AG04450 (cell line): ENCODE data around the gene PRMT7. TPM values are rescaled to one million over a fixed set of nuclear protein-coding genes. Genes with fewer than 3 reads are reported as not detected.

ENCODE experiments used
- CTCF ChIA-PET: fragments of 300-600, 350-600 bp; formaldehyde crosslinking; extraction: SDS; loops from one replicate; lab custom pipeline; 2022; ENCODE audit warnings: antibody characterized with exemption, inconsistent platforms; lab: Charles Lee
- POLR2A ChIA-PET: fragments of 350-600 bp; formaldehyde crosslinking; extraction: SDS; loops from one replicate; lab custom pipeline; 2021; ENCODE audit warnings: antibody characterized with exemption, inconsistent platforms; lab: Yijun Ruan, JAX
- DNase-seq: peaks from one replicate; pipeline ENCODE4 v3.0.0-alpha.2; 2011; ENCODE audit warnings: low read depth, low spot score
- H3K27ac ChIP-seq: one replicate; pipeline ENCODE4 v1.5.1; 2012; ENCODE audit warnings: low read depth, low read length, control low read depth
- H3K27me3 ChIP-seq: one replicate; pipeline ENCODE4 v1.6.0; 2012; ENCODE audit warnings: low read length; ENCODE audit not compliant: control insufficient read depth, insufficient read depth
- H3K4me3 ChIP-seq: 2 replicates; pipeline ENCODE4 v1.5.1; 2011; ENCODE audit warnings: mild to moderate bottlenecking, low read depth, low read length, control low read depth
- H3K9me3 ChIP-seq: 2 replicates; pipeline ENCODE4 v1.5.1; 2012; ENCODE audit warnings: low read length; ENCODE audit not compliant: control insufficient read depth, insufficient read depth
- polyA plus RNA-seq: library from polyadenylated mRNA; depleted of rRNA; stranded (reverse); fragments of >200 nt; gene quantifications from 2 replicates; pipeline ENCODE4 v1.2.3, GENCODE V29; 2011
- TF ChIP-seq, protein P1 (sequence below): IDR thresholded peaks from 2 replicates; pipeline ENCODE4 v1.5.1; 2011; ENCODE audit warnings: low read depth, low read length, control low read depth, inconsistent platforms

Gene PRMT7
- polyA plus RNA-seq, 1 experiment: 32.4 TPM

DNA sequence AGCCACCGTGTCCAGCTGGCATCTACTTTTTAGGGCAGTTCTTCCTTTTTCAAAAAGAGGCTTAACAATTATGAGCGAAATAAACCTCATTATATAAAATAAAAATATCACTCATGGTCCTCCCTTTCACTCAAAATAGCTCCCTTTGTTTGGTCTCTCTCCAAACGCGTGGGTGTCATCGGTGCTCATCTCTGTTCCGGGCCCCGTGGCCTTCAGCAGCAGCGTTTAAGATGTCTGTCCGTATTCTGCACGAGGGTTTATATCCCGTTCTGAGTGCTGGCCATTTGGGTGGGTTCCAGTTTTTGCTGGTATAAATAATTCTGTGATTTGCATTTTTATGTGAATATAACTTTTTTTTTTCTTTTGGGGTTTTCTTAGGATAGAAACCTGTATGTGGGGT is 33.4 kb downstream of the PRMT7 start:
- ChIA-PET POLR2A (no interaction called here), CTCF (interaction anchor here (0.7 kb wide), 1 partner anchor 15 kb away, joined by 3 read pairs; no protein-coding TSS in a partner anchor)
- no peak for DNase-seq
- TF ChIP-seq, protein P1, sequence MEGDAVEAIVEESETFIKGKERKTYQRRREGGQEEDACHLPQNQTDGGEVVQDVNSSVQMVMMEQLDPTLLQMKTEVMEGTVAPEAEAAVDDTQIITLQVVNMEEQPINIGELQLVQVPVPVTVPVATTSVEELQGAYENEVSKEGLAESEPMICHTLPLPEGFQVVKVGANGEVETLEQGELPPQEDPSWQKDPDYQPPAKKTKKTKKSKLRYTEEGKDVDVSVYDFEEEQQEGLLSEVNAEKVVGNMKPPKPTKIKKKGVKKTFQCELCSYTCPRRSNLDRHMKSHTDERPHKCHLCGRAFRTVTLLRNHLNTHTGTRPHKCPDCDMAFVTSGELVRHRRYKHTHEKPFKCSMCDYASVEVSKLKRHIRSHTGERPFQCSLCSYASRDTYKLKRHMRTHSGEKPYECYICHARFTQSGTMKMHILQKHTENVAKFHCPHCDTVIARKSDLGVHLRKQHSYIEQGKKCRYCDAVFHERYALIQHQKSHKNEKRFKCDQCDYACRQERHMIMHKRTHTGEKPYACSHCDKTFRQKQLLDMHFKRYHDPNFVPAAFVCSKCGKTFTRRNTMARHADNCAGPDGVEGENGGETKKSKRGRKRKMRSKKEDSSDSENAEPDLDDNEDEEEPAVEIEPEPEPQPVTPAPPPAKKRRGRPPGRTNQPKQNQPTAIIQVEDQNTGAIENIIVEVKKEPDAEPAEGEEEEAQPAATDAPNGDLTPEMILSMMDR: no peak
- Histone ChIP-seq H3K9me3 (no peaks in the 10 kb centered on the region; the same call in 1 of the 2 replicates), H3K27me3 (no peaks in the 10 kb centered on the region), H3K4me3 (no peak overlapping the region), H3K27ac (no peak overlapping the region)

DNA sequence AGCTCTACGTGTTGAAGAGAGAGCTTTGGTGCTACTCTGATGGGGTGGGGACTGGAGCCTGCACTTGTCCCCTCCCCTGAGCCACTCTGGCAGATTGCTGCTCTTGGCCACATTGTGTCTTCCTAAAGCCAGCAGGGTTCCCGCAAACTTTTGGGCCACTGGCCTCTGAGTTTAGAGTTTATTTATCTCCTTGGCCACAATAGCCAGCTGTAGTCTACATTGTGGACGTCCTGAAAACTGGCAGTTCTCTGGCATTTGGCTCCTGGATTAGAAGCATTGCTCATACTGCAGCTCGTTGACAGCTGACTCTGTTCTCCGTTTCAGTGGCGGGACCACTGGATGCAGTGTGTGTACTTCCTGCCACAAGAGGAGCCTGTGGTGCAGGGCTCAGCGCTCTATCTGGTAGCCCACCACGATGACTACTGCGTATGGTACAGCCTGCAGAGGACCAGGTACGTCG is 34.6 kb downstream of the PRMT7 start:
- no peak for DNase-seq
- no peak overlapping the region for H3K27ac ChIP-seq
- ChIA-PET CTCF (interaction anchor here (0.9 kb wide), 1 partner anchor 81 kb away, joined by 3 read pairs; the partner anchor contains the start of gene SLC7A6), POLR2A (interaction anchor here (0.7 kb wide), 1 partner anchor 252 kb away, joined by 10 read pairs; no protein-coding TSS in a partner anchor)
- no peaks in the 10 kb centered on the region for H3K27me3 ChIP-seq
- H3K4me3 ChIP-seq: no peak overlapping the region
- TF ChIP-seq, protein P1: no peak
- H3K9me3 ChIP-seq: no peaks in the 10 kb centered on the region; the same call in 1 of the 2 replicates

DNA sequence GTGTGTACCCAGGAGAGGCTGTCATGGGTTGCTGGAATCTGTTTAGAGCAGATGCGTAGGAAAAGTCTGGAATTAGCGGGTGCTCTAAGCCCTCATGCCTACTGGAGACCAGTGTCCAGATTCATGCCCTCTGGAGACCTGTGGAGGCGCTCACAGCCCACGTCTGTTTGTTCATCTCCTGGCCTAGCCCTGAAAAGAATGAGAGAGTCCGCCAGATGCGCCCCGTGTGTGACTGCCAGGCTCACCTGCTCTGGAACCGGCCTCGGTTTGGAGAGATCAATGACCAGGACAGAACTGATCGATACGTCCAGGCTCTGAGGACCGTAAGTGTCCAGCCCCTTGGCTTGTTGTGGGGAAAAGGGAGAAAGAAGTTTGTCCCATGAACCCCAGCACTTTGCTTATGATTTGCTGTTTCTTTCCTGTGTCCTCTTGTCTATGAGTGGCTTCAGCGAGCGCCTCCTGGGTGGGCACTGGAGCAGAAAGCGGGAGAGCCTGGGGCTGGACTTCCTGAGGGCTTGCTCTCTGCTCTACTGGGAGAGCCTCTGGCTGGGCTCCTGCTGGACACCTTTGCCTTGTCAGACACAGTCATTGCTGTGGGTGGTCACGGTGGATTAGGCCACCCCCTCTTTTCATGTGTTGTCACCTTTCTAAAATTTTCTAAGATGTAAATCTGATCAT is 35.3 kb downstream of the PRMT7 start:
- no peaks in the 10 kb centered on the region; the same call in 1 of the 2 replicates for H3K9me3 ChIP-seq
- no peak overlapping the region for H3K27ac ChIP-seq
- ChIA-PET POLR2A (no interaction called here), CTCF (no interaction called here)
- DNase-seq: no peak
- no peaks in the 10 kb centered on the region for H3K27me3 ChIP-seq
- H3K4me3 ChIP-seq: no peak overlapping the region
- TF ChIP-seq, protein P1: no peak

DNA sequence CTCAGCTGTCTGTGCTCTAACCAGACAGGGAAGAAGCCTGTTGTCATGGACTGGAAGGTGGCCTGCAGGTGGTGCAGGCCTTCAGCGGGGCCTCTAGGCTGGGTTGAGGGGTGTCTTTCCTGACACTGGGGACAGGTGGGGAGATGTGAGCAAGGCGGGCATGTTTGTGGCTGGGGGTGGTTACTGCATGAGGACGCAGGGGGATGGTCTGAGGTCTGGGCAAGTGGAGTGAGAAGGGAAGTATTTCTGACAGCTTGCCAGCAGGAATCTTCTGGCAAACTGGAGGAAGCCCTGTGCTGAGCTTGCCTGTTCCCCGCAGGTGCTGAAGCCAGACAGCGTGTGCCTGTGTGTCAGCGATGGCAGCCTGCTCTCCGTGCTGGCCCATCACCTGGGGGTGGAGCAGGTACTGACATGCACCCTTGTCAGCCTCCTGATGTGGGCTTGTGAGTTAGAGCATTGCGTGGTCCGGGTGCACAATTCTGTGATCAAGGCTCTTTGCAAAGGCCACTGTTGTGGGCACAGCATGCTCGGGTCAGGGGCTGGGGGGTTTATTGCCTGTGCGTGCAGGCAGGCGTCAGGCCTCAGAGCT is 36.2 kb downstream of the PRMT7 start:
- H3K4me3 ChIP-seq: no peak overlapping the region
- POLR2A ChIA-PET: no interaction called here
- no peaks in the 10 kb centered on the region; the same call in 1 of the 2 replicates for H3K9me3 ChIP-seq
- TF ChIP-seq, protein P1: no peak
- CTCF ChIA-PET: no interaction called here
- H3K27ac ChIP-seq: no peak overlapping the region
- H3K27me3 ChIP-seq: no peaks in the 10 kb centered on the region
- DNase-seq: no peak

DNA sequence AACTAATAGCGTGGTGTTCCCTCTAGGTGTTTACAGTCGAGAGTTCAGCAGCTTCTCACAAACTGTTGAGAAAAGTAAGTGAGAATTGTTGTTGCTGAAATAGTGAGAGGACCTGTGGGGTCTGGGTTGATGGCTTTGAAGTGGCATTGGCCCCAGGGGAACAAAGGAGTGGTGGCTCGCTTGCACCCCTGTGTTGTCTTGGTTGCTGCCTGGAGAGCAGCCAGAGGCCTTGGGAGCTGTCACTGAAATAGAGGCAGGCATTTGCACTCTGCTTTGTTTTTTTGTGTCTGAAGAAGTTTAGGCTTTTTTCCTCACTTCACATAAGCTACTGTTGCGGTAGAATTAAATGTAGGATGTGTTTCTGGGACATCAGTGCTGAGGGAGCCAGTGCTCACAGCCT is 36.8 kb downstream of the PRMT7 start:
- Histone ChIP-seq H3K27ac (no peak overlapping the region), H3K9me3 (no peaks in the 10 kb centered on the region; the same call in 1 of the 2 replicates), H3K27me3 (no peaks in the 10 kb centered on the region), H3K4me3 (no peak overlapping the region)
- no peak for DNase-seq
- POLR2A ChIA-PET: no interaction called here
- TF ChIP-seq, protein P1: no peak
- CTCF ChIA-PET: no interaction called here
